Activated T-cell treated with anti-CD3 and anti-CD28 coated beads for 1 hour (primary cell): ENCODE measurements around the gene BSND.
"Not testable (repeated sequence)": the region's sequence is repeated elsewhere in the genome, so short reads cannot be mapped to it uniquely, and the experiment has no call there.

Experiments used
- DNase-seq: peaks from one replicate; pipeline ENCODE4 v3.0.0-alpha.2; 2020; ENCODE audit warnings: low read depth

Gene BSND

GRCh38 chr1:54998677-54999076 is at the start of gene BSND:
BSND (plus strand) TSS chr1:54998933; CDS start chr1:54999187, 254 bp downstream.
- no peak for DNase-seq

DNA sequence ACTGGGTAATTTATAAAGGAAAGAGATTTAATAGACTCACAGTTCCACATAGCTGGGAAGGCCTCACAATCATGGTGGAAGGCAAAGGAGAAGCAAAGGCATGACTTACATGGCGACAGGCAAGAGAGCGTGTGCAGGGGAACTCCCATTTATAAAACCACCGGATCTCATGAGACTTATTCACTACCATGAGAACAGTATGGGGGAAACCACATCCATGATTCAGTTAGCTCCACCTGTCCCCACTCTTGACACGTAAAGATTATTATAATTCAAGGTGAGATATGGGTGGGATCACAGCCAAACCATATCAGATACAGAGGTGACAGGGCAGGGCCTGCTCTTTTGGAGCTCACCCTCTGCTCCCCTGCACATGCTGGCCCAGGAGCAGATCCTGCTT is 49.7 kb upstream of the BSND start:
- no peak for DNase-seq

DNA sequence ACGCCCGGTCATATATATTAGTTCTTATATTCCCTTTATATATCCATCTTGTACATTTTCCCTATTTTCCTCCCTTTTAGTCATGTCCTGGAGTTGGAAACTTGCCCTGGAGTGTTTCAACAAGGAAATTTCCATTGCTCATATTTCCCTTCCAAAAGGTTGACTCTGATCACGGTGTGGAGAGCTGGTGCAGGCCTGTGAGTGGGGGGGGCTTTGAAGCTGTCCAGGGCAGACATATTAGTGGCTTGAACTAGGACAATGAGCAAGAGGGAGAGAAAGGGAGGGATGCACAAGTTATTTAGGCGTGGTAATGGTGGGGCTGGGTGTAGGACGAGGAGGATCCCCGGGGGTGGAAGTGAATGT is 48.7 kb upstream of the BSND start:
- no peak for DNase-seq

DNA sequence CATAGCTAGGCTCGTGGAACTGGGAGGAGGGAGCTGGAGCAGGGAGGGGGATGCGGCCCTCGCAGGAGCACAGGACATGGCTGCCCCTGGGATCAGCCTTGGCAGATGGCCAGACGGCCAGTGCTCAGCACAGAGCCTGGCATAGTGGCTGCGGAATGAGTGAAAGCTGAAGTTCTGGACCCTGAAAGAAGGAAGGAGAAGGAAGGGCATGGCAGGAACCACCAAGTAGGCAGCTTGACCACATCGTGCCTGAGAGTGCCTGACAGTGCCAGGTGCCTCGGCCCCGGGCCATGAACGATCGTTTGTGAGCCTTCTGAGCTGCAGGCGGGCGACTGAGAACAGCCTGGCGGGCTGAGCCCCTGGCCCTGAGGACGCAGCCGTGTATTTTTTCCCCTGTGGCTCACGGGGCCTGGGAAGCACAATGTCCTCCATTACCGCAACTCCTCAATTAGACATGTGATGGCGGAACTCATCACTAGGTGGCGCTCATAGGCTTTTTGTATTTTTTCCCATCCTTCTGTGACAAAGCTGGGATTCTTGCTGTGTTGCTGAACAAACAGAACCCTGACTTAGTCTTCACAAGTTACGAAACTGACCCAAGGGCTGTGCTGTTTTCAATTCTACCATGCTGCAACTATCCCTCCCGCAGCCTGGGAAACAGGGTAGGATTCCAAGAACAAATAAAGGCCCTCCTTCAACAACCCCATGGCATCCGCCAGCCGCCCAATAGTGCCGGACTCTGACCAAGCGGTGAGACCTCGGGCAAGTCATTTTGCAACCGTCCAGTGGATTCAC is 48.2 kb upstream of the BSND start:
- DNase-seq: peak; percentile 26

DNA sequence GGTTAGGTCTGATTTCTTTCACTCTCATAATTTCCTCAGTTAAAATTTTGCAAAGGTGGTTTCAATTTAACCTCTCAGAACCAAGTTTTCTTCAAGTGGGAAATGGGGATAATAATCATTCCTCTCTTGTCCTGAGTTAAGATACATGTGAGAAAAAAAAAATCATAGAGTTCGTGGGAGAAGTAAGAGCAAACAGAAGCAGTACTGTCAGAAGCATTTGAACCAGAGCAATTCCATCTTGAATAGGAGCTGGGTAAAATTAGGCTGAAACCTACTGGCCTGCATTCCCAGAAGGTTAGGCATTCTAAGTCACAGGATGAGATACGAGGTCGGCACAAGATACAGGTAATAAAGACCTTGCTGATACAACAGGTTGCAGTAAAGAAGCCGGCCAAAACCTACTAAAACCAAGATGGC is 46.9 kb upstream of the BSND start:
- no peak for DNase-seq

- DNase-seq: no peak
Observed at GRCh38 chr1:54952950-54953718, 45.6 kb upstream of the BSND start.

GRCh38 chr1:54953846-54954245 is 44.9 kb upstream of the BSND start:
- DNase-seq: no peak

DNA sequence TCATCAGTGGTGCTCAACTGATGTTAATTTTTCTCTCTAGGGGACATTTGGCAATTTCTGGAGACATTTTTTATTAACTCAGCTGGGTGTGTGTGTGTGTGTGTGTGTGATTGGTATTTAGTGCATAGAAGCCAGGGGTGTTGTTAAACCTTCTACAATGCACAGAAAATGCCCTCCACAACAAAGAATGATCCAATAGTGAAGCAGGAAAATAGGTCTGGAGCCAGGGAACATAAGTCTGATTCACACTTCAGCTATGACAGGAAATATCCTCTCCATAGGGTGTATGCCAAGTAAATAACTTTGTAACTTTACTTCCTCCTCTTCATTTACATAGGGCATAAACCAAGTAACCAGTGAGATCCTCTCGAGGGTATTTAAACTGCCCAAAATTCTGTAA is 43.4 kb upstream of the BSND start:
- no peak for DNase-seq

DNA sequence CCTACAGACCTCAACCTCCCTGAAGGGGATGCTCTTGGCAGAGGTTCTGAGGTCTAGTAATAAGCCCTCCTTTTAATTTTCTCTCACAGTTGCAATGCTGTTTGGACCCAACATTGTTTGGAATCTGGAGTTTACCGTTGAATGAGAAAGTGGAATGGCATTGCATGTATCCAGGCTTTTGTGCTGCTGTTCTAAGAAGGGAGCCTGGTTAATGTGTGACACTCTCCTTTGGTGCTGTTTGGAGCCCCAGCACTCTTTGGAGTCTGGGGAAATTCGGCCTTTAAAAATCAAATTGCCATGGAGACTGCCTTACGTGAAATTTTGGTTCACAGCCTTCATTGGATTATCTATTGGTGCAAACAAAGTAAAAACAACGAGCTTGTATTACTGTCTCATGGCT is 42.0 kb upstream of the BSND start:
- DNase-seq: no peak

DNA sequence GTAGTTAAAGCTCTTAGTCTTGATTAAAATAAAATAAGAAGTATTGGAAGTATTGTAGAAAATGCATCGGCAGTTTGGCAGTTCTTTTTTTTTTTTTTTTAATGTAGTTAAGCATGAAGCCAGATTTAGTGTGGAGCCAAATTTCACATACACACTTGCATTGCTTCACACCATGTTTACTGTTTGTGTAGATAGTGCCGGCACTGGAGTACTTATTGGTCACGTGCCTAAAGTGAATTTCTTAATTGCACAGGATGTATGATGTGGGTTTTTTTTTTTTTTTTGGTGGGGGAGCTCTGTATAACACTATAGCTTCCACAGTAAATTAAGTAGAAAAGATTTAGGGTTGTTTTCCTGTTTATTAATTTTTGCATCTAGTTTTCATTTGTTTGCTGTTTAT is 39.5 kb upstream of the BSND start:
- DNase-seq: no peak

DNA sequence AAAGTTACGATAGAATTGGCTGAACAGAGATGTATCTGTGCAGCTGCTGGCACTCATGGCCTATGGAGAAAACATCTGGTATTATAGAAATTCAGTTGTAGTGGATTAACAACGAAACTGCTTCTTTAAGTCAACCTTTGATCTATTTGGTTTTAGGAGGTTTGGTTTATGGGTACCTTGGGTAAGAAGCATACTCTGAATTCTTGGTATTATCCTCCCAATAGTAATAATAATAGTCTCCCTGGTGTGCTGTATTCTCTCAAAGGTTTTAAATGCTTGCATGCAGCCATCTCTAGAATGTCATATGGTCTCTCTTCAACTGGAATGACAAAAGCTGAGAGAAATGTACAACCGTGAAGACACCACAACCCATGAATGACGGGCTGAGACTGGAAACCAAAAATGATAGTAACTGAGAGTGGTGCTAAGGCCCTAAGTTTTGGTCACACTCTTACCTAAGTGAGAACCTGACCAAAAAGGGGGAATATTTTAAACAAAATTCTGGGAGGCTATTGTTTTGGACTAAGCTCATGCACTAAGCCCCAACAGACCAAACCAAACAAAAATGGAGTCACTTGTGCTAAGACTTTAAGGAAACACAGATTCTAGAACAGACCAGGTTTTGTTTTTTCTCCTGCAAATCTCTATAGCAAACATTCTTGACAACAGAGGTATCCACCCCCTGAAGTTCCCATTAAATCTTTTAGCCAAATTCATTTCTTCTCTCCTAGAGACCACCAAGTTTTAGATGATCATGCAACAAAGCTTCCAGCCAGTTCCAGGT is 35.9 kb upstream of the BSND start:
- no peak for DNase-seq

GRCh38 chr1:54963829-54964228 is 34.9 kb upstream of the BSND start:
- not testable (repeated sequence) for DNase-seq

- no peak for DNase-seq
Observed at GRCh38 chr1:54965624-54966340, 33.0 kb upstream of the BSND start.

DNA sequence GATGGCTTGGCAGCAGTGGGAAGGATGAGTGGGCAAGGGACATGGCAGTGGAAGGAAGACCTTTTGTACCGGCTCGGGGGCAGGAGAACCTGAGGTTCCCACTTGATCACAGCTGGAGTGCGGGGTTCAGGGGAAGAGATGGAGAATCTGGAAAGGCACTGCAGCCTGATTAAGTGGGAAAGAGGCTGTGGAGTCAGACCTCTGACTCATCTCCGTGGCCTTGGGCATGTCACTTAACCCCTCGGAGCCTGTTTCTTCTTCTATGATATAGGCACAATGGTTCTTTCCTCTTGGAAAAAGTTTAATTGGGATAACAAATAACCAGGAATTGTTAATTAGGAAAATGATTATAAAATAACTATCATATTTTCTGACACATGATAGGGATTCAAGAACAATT is 31.4 kb upstream of the BSND start:
- no peak for DNase-seq

- DNase-seq: no peak
Observed at GRCh38 chr1:54968551-54968950, 30.2 kb upstream of the BSND start.

- DNase-seq: no peak
Observed at GRCh38 chr1:54969879-54970278, 28.9 kb upstream of the BSND start.

GRCh38 chr1:54970901-54971300 is 27.8 kb upstream of the BSND start:
- DNase-seq: no peak

DNA sequence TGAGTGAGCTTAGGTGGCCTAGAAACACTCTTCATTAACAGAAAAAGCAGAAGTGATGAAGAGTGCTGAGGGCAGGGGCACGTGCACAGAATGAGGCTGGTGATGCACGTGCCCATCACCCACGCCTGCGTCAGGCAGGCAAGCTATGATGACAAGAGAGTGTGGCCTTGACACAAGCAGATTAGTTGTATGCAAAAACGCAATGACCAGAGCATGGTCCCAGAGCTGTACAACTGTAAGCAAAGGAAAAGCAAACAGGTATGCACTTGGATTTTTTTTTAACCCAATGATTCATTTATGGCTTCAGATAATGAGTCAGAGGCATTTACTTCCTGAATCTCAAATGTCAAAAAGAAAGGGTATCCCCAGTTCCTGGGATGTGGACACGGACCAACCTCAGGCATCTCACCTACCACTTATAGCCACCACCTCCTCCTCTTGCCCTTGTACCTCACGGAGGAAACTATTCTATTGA is 27.4 kb upstream of the BSND start:
- DNase-seq: no peak

GRCh38 chr1:54972436-54972835 is 26.3 kb upstream of the BSND start:
- no peak for DNase-seq

DNA sequence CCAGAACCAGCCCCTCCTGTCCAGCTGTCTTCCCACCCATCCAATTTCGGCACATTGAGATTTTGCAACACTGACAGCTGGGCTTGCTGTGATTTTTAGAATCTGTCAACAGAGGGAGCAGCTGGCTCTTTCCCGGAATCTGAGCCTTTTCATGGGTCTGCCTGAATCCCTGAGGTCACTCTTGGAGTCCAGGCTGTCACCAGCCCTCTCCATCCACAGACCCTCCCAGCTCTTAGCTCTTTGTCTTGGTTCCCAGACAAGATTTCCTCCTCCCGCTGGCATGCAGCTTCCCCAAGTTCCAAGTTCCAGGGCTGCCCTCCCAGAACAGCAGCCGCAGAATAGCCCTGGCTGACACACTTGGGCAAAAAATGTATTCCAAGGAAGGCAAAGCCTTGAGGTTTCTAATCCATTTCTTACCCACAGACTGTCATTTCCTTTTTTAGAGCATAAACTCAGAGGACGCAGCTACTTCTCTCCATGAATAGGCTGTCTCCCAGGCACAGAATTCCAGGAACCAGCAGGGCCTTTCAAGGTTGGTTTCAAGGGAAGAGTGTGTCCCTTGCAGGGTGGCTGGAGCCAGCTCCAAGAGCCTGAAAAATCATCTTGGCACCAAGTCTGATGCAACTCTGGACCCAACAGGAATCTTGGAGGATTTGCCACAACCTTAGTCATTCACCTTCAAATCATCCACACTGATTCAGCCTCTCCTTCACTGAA is 25.4 kb upstream of the BSND start:
- DNase-seq: no peak

DNA sequence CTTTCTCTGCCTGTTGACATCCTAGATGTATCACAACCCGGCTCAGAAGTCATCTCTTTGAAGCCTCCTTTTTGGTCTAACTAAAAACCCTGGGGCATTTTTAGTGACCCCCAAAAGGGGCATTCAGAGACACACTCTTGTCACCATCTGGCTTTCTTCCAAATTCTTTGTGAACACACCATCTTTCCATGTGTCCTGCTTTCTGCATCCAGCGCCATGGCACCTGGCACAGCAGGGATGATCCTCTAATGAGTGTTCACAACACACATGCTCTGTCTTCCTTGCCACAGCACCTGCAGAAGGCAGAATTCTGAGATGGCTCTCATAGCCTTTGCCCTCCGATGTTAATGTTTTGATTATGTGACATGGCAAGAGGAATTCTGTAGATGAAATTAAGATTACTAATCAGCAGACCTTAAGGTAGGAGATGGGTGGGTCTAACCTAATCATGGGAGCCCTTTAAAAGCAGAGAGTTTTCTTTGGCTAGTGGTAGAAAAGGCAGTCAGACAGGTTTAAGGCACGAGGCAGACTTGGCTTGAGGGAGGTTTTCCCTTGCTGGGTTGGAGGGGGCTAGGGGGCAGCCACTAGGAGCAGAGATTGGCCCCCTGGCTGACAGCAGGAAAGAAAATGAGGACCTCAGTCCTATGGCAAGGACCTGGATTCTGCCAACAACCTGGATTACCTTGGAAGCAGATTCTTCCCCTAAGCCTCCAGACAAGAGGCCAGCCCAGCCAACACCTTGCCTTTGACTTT is 23.2 kb upstream of the BSND start:
- no peak for DNase-seq
